Measurements from ENCODE around the gene PPP1R16B.

GRCh38 chr20:38897267-38897666, 91.8 kb downstream of the PPP1R16B start:
- TF ChIP-seq CTCF (IDR thresholded peaks at IDR 0.05) (no peak), POLR2A (IDR thresholded peaks at IDR 0.05) (no peak)
